K562 (cell line): ENCODE data around the gene NHLRC2. TPM values are rescaled to one million over a fixed set of nuclear protein-coding genes. Genes with fewer than 3 reads are reported as not detected.

Experiments used
- ATAC-seq: fragments of 200-7000 bp; cut with Tn5 transposase; 3 replicates; pipeline ENCODE4 v1.9.1; 2020; ENCODE audit warnings: moderate library complexity
- BruUV-seq: library from RNA; stranded (reverse); fragments of 400-500 nt; replicated peaks from 2 replicates; lab custom pipeline; 2021; lab: Mats Ljungman, UMichigan
- CTCF ChIA-PET: fragments of 300-600 bp; formaldehyde crosslinking; extraction: SDS; loops from one replicate; lab custom pipeline; 2021; ENCODE audit warnings: low intra/inter-chr PET ratio; lab: Yijun Ruan, JAX
- POLR2A ChIA-PET: fragments of 300-600, 350-650 bp; sonication (Branson Sonifier 250); formaldehyde crosslinking; extraction: SDS; loops from one replicate; lab custom pipeline; 2021; ENCODE audit warnings: antibody characterized with exemption, inconsistent platforms; lab: Yijun Ruan, JAX
- DNase-seq, 4 experiments: peaks; one replicate each; pipeline versions ENCODE4 v3.0.0 to v3.0.0-alpha.2; 2011 to 2018; ENCODE audit warnings: low spot score in 3 of 4, mixed read lengths in 3 of 4; ENCODE audit errors: extremely low read depth in 1 of 4
- FAIRE-seq: peaks from 2 replicates; lab custom pipeline; 2011; peaks lifted over from hg19 to GRCh38; lab: Jason Lieb, UNC
- H2AFZ ChIP-seq: 2 replicates; pipeline ENCODE4 v1.6.0; 2011; ENCODE audit warnings: low read depth, low read length, control low read depth, inconsistent platforms
- H3K27ac ChIP-seq: fragments of 200-600 bp; 3 replicates; pipeline ENCODE4 v1.8.0; 2011; ENCODE audit warnings: low read depth, mild to moderate bottlenecking, control low read depth, inconsistent platforms, low read length, moderate library complexity, mixed read lengths; ENCODE audit errors: extremely low read depth
- H3K27me3 ChIP-seq, 2 experiments: fragments of 300-600 bp in 1 of 2; 2 replicates in 1 of 2; 3 replicates in 1 of 2; pipeline versions ENCODE4 v1.6.0 to v1.8.0; 2011; ENCODE audit warnings: inconsistent platforms in 2 of 2, low read length in 2 of 2, mild to moderate bottlenecking in 1 of 2, mixed read lengths in 1 of 2, moderate library complexity in 1 of 2; ENCODE audit not compliant: control insufficient read depth in 2 of 2, insufficient read depth in 2 of 2
- H3K36me3 ChIP-seq: fragments of 300-600 bp; 3 replicates; pipeline ENCODE4 v1.8.0; 2011; ENCODE audit warnings: mild to moderate bottlenecking, low read length, inconsistent platforms; ENCODE audit not compliant: control insufficient read depth, insufficient read depth
- H3K4me1 ChIP-seq, 2 experiments: fragments of 200-600 bp in 1 of 2; replicated peaks in 1 of 2; 2 replicates in 1 of 2; 3 replicates in 1 of 2; pipeline versions ENCODE4 v1.5.1 to v1.8.0; 2011; ENCODE audit warnings: inconsistent platforms in 2 of 2, low read length in 2 of 2, mild to moderate bottlenecking in 1 of 2, mixed read lengths in 1 of 2, moderate library complexity in 1 of 2; ENCODE audit not compliant: control insufficient read depth in 2 of 2, insufficient read depth in 2 of 2
- H3K4me2 ChIP-seq: 2 replicates; pipeline ENCODE4 v1.6.1; 2011; ENCODE audit warnings: low read length, control low read depth, inconsistent platforms, mixed read lengths; ENCODE audit not compliant: insufficient read depth
- H3K4me3 ChIP-seq: fragments of 200-600 bp; sonication (generic), shearing (Covaris generic); 2 replicates; pipeline ENCODE4 v1.5.1; 2016; ENCODE audit warnings: control low read depth, inconsistent platforms
- H3K79me2 ChIP-seq: fragments of 200-600 bp; 3 replicates; pipeline ENCODE4 v1.8.0; 2011; ENCODE audit warnings: low read length, inconsistent platforms; ENCODE audit not compliant: control insufficient read depth, insufficient read depth
- H3K9ac ChIP-seq, 2 experiments: 2 replicates each; pipeline versions ENCODE4 v1.6.0 to v1.6.1; 2011; ENCODE audit warnings: low read depth in 2 of 2, low read length in 2 of 2, control low read depth in 1 of 2, inconsistent platforms in 1 of 2, mild to moderate bottlenecking in 1 of 2, mixed read lengths in 1 of 2; ENCODE audit not compliant: insufficient read depth in 1 of 2
- H3K9me1 ChIP-seq: one replicate; pipeline ENCODE4 v1.6.0; 2011; ENCODE audit warnings: inconsistent platforms, mild to moderate bottlenecking, low read length, moderate library complexity; ENCODE audit not compliant: control insufficient read depth, insufficient read depth
- H3K9me3 ChIP-seq: replicated peaks from 2 replicates; pipeline ENCODE4 v1.5.1; 2011; ENCODE audit warnings: low read depth, low read length, inconsistent platforms; ENCODE audit not compliant: control insufficient read depth, insufficient read depth
- H4K20me1 ChIP-seq: replicated peaks from 2 replicates; pipeline ENCODE4 v1.6.1; 2011; ENCODE audit warnings: low read length, inconsistent platforms, mixed read lengths; ENCODE audit not compliant: control insufficient read depth, insufficient read depth
- ARID3A ChIP-seq: IDR thresholded peaks from 2 replicates; pipeline ENCODE4 v1.6.1; 2012; ENCODE audit warnings: low read depth, low read length, improper control_type of control experiment, borderline replicate concordance
- CBX5 ChIP-seq: IDR thresholded peaks from 2 replicates; pipeline ENCODE4 v1.6.1; 2014; ENCODE audit warnings: low read depth, borderline replicate concordance
- CC2D1A ChIP-seq: fragments of 450-650 bp; IDR thresholded peaks from 2 replicates; pipeline ENCODE4 v1.6.1; 2017; ENCODE audit warnings: mild to moderate bottlenecking
- CHD2 ChIP-seq: IDR thresholded peaks from 2 replicates; pipeline ENCODE4 v1.6.1; 2011; ENCODE audit warnings: low read depth, low read length
- CSDE1 ChIP-seq, 2 experiments: fragments of 450-650 bp; IDR thresholded peaks; 2 replicates each; pipeline ENCODE4 v1.6.1; 2016; ENCODE audit warnings: mild to moderate bottlenecking in 1 of 2
- GATAD2B ChIP-seq: fragments of 450-650 bp; IDR thresholded peaks from 2 replicates; pipeline ENCODE4 v1.6.1; 2017; ENCODE audit warnings: mild to moderate bottlenecking, borderline replicate concordance
- MAZ ChIP-seq, 2 experiments: fragments of 450-650 bp in 1 of 2; sonication (generic) in 1 of 2; formaldehyde crosslinking; IDR thresholded peaks in 1 of 2; conservative IDR thresholded peaks in 1 of 2; 2 replicates each; pipeline versions ENCODE4 v1.4.0 to v1.5.0; 2020; ENCODE audit warnings: mild to moderate bottlenecking in 1 of 2, missing genetic modification reagents in 1 of 2
- MTA2 ChIP-seq: fragments of 450-650 bp; IDR thresholded peaks from 2 replicates; pipeline ENCODE4 v1.6.1; 2016; ENCODE audit warnings: low read depth
- PPARD ChIP-seq: fragments of 250-450 bp; sonication (Bioruptor Pico); IDR thresholded peaks from 2 replicates; pipeline ENCODE4 v1.8.0; 2022; ENCODE audit warnings: inconsistent platforms, mild to moderate bottlenecking, moderate library complexity
- TSHZ1 ChIP-seq: fragments of 250-450 bp; sonication (Bioruptor Pico); IDR thresholded peaks from 2 replicates; pipeline ENCODE4 v1.4.0; 2020; ENCODE audit warnings: mild to moderate bottlenecking, moderate library complexity
- ZBTB12 ChIP-seq: fragments of 250-450 bp; sonication (Bioruptor Pico); IDR thresholded peaks from 2 replicates; pipeline ENCODE4 v1.4.0; 2020
- ZNF445 ChIP-seq: fragments of 250-450 bp; sonication (Bioruptor Pico); IDR thresholded peaks from 2 replicates; pipeline ENCODE4 v1.4.0; 2020; ENCODE audit warnings: low read depth, mild to moderate bottlenecking, moderate library complexity
- WGBS: fragments of 100-300 bp; shearing (Covaris generic); methylation state at CpG from one replicate; pipeline ENCODE4 v1.1.6; 2016; ENCODE audit warnings: low coverage, mixed read lengths; ENCODE audit not compliant: insufficient coverage; ENCODE audit errors: missing lambda C conversion rate; 5-methylcytosine and 5-hydroxymethylcytosine counted together
- in situ Hi-C: fragments of 300-500 bp; cut with MboI; formaldehyde crosslinking; loops from 4 replicates; pipeline ENCODE4 v1.15.0; 2018; ENCODE audit warnings: inconsistent platforms, mixed read lengths
- intact Hi-C: fragments of 100-400 bp; cut with micrococcal nuclease; formaldehyde crosslinking; loops from 2 replicates; pipeline ENCODE4 v1.14.2; 2022
- polyA plus RNA-seq, 8 experiments: library from polyadenylated mRNA; depleted of rRNA in 4 of 8; stranded (reverse) in 5 of 8; unstranded in 3 of 8; fragments of >200 nt; fragmentation: Nextera tagmentation in 2 of 8; fragmentation: Illumina TruSeq in 1 of 8; extraction: Ambion mirVana in 2 of 8; extraction: Trizol in 1 of 8; gene quantifications; 2 replicates each; pipeline versions ENCODE4 v1.2.1 to v1.2.3, GENCODE V29; 2011 to 2014; ENCODE audit warnings: inconsistent platforms in 1 of 8, missing spikeins in 1 of 8
- total RNA-seq, 7 experiments: library from RNA; depleted of rRNA in 6 of 7; stranded (reverse); fragments of >200 nt in 6 of 7; fragmentation: Illumina TruSeq in 2 of 7; extraction: Trizol in 2 of 7; gene quantifications; 2 replicates each; pipeline versions ENCODE4 v1.2.1 to v1.2.3, GENCODE V29; 2011 to 2021; ENCODE audit warnings: low replicate concordance in 1 of 7
- TF ChIP-seq, protein P1 (sequence below): fragments of 450-650 bp; IDR thresholded peaks from 2 replicates; pipeline ENCODE4 v1.6.1; 2018; ENCODE audit warnings: mild to moderate bottlenecking, low read depth; ENCODE audit not compliant: partially characterized antibody

NHLRC2 gene
- total and polyA plus RNA-seq, 9 of the 15 experiments (the other 6 are each of a cell fraction or from before 2014, with no cell fraction given), result 1.5 to 22.4 (median 10.3) TPM

DNA sequence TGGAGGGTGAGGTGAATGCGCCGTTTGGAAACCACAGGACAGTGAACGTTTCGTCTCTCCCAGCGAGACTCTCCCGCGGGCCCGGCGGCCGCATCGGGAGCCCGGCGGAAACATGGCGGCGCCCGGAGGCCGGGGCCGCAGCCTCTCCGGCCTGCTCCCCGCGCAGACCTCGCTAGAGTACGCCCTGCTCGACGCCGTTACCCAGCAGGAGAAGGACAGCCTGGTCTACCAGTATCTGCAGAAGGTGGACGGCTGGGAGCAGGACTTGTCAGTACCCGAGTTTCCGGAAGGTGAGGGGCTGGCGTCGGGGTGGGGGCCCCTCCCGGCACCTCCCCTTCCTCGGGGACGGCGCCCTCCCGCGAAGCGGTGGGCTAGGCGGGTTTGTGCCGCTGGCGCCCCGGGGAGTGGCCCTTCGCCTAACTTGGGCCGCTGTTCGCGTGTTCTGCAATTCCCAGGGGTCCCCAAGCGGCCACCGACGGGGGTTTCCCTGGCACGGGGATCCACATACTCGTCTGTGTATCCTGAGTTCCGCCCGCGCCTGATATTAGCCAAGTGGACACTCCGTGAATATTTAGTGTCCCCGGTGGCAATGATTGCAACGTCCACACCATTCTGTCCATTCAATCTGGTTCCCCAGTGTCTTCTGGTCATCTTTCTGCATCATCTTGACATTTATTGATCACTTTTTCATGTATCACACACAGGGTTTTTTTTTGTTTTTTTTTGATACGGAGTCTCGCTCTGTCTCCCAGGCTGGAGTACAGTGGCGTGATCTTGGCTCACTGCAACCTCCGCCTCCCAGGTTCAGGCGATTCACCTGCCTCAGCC is 514 bp downstream of the NHLRC2 start:
- FAIRE-seq, result no peak
- peak; percentile 57 for ATAC-seq
- Histone ChIP-seq H3K9ac (peak overlapping the region; percentile 78 to 96), H3K27ac (peak overlapping the region; percentile 94), H3K4me3 (peak overlapping the region; percentile 72), H2AFZ (peak overlapping the region; percentile 82), H3K79me2 (peaks cover 92% of the 10 kb centered on the region), H3K36me3 (peaks cover 21% of the 10 kb centered on the region), H3K27me3 (no peaks in the 10 kb centered on the region), H3K9me3 (no peaks in the 10 kb centered on the region), H4K20me1 (no peaks in the 10 kb centered on the region), H3K4me1 (peaks cover 0 to 3% of the 10 kb centered on the region in 2 experiments; a peak in 2 of 5 replicates), H3K4me2 (peak overlapping the region; percentile 88), H3K9me1 (no peaks in the 10 kb centered on the region)
- TSS peak; percentile 45 for BruUV-seq
- POLR2A ChIA-PET, result interaction anchor here (0.6 kb wide), 1 partner anchor 110 kb away, joined by 3 read pairs; no protein-coding TSS in a partner anchor
- intact Hi-C loops, result loop anchor here (10.0 kb wide), 1 partner anchor 170 kb away; no protein-coding TSS in a partner anchor
- DNase-seq, result peak; percentile 59 to 65 (median 65)
- in situ Hi-C loops, result no loop called here
- 2% methylated on average over 36 of the region's 62 CpGs for WGBS
- CTCF ChIA-PET, result no interaction called here
- TF ChIP-seq TSHZ1 (CRISPR knock-in tag) (no peak), CSDE1 (IDR thresholded peaks at IDR 0.05) (no peak), MTA2 (no peak), PPARD (CRISPR knock-in tag) (no peak), ZNF445 (CRISPR knock-in tag) (no peak), CBX5 (no peak), GATAD2B (0 out of 2 replicates have a peak, but pooled peaks have one; percentile 41), ZBTB12 (CRISPR knock-in tag) (no peak), MAZ (CRISPR knock-in tag; conservative IDR thresholded peaks at IDR 0.05 in 1 of 2, IDR thresholded peaks at IDR 0.05 in 1 of 2) (peak; percentile 57 to 76), ARID3A (no peak), CC2D1A (no peak), CHD2 (no peak)
- TF ChIP-seq, protein P1, sequence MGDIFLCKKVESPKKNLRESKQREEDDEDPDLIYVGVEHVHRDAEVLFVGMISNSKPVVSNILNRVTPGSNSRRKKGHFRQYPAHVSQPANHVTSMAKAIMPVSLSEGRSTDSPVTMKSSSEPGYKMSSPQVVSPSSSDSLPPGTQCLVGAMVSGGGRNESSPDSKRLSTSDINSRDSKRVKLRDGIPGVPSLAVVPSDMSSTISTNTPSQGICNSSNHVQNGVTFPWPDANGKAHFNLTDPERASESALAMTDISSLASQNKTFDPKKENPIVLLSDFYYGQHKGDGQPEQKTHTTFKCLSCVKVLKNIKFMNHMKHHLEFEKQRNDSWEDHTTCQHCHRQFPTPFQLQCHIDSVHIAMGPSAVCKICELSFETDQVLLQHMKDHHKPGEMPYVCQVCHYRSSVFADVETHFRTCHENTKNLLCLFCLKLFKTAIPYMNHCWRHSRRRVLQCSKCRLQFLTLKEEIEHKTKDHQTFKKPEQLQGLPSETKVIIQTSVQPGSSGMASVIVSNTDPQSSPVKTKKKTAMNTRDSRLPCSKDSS, result no peak
